BE2C (cell line): ENCODE data around the gene PLVAP.

Experiments
- DNase-seq: peaks from one replicate; pipeline ENCODE4 v3.0.0-alpha.2; 2020
- H3K27me3 ChIP-seq: fragments of 250-450 bp; sonication (Bioruptor Pico); 2 replicates; pipeline ENCODE4 v1.5.1; 2020; ENCODE audit warnings: mild to moderate bottlenecking
- H3K36me3 ChIP-seq: fragments of 250-450 bp; sonication (Bioruptor Pico); 2 replicates; pipeline ENCODE4 v1.5.1; 2020; ENCODE audit warnings: mild to moderate bottlenecking
- H3K4me1 ChIP-seq: fragments of 250-450 bp; sonication (Bioruptor Pico); 2 replicates; pipeline ENCODE4 v1.5.1; 2020
- H3K4me3 ChIP-seq: 2 replicates; pipeline ENCODE4 v1.5.1; 2011; ENCODE audit warnings: low read depth, low read length
- H3K9me3 ChIP-seq: fragments of 250-450 bp; sonication (Bioruptor Pico); 2 replicates; pipeline ENCODE4 v1.5.1; 2020
- TF ChIP-seq, protein P1 (sequence below): IDR thresholded peaks from 2 replicates; pipeline ENCODE4 v1.5.1; 2012; ENCODE audit warnings: mild to moderate bottlenecking, low read depth, low read length

The PLVAP gene

DNA sequence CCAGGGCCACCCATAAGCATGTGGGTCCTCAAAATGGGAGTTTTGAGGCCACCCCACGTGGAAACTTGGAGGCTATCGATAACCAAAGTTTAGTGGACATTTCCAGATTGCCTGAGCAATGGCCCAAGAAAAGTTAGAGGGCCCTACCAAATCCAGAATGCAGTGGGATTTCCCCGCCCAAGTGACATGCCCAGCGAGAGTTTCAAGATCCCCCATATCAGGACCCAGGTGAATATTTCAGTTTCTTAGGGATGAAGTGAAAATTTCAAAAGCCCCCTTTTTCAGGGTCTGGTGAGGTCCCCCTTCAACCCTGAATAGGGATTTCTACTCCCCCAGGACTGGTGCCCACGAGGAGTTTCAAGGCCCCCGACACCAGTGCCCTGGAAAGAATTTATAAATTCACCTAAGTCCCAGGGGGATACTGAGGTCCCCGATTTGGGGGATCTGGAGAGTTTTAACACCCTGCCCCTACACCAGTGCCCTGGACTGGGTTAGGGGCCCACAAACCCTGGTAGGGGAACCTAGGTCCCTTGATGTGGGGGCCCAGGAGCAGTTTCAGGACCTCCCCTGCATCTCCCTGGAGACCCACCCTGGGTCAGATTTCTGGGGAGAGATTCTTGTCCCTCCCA, 27.6 kb upstream of the PLVAP start:
- Histone ChIP-seq H3K4me1 (peaks cover 22% of the 10 kb centered on the region), H3K4me3 (no peak overlapping the region), H3K36me3 (no peaks in the 10 kb centered on the region), H3K27me3 (no peaks in the 10 kb centered on the region), H3K9me3 (no peaks in the 10 kb centered on the region)
- TF ChIP-seq, protein P1, sequence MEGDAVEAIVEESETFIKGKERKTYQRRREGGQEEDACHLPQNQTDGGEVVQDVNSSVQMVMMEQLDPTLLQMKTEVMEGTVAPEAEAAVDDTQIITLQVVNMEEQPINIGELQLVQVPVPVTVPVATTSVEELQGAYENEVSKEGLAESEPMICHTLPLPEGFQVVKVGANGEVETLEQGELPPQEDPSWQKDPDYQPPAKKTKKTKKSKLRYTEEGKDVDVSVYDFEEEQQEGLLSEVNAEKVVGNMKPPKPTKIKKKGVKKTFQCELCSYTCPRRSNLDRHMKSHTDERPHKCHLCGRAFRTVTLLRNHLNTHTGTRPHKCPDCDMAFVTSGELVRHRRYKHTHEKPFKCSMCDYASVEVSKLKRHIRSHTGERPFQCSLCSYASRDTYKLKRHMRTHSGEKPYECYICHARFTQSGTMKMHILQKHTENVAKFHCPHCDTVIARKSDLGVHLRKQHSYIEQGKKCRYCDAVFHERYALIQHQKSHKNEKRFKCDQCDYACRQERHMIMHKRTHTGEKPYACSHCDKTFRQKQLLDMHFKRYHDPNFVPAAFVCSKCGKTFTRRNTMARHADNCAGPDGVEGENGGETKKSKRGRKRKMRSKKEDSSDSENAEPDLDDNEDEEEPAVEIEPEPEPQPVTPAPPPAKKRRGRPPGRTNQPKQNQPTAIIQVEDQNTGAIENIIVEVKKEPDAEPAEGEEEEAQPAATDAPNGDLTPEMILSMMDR = no peak
- no peak for DNase-seq

DNA sequence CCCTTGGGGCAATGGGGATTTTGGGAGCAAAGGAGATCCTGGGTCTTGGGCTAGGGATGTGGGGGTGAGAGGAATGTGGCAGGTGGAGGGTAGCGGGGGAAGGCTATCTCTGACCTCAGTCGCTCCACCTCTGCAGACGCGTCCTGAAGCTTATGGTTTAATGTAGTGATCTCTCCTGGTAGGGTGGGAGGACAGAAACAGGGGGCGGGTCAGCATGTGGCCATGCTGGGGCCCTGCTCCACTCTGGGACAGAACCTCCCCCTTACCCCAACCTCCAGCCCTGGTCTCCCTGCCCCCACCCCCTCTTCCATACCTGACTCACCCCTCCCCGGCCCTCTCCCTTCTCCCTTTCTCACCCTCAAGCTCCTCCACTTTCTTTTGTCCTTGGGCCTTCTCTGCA, 26.9 kb upstream of the PLVAP start:
- no peaks in the 10 kb centered on the region for H3K9me3 ChIP-seq
- TF ChIP-seq, protein P1 = no peak
- no peak for DNase-seq
- H3K27me3 ChIP-seq = no peaks in the 10 kb centered on the region
- H3K4me3 ChIP-seq = no peak overlapping the region
- no peaks in the 10 kb centered on the region for H3K36me3 ChIP-seq
- peaks cover 22% of the 10 kb centered on the region for H3K4me1 ChIP-seq

DNA sequence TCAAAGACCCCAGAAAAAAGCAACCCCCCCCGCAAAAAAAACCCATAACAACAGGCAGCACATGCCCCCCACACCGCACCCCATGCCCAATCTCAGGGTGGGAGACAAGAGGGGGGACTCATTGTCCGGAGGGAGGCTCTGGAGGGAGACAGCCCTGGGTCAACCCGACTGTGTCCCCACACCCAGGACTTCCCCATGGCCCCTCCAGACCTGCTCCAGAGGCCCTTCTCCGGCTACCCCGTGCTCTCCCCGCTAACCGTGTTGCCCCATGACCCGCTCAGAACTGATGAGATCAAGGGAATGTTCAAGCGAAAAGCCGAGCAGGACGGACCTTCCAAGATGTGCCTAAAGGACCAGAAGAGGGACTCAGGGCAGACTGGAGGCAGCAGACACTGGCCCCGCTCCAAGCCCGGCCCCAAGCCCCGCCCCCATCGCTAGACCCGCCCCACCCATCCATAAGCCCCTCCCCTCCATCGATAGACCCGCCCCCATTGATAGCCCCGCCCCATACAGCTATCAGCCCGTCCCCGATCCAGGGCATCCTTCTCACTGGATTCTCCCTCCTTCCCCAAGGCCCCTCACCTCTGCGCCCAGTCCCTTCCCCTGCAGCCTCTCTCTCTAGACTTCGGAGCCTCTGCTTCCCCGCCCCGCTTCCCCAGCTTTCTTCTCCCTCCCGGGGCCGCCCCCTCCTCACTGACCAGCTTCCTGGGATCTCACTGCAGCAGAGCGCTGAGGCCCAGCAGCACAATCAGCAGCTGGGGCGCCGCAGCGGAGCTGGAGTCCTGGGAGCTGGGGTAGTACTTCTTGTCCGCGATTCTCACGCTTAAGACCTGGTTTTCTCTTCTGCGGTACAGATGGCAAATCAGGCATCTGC, 26.1 kb upstream of the PLVAP start:
- no peaks in the 10 kb centered on the region for H3K27me3 ChIP-seq
- H3K36me3 ChIP-seq = no peaks in the 10 kb centered on the region
- peaks cover 22% of the 10 kb centered on the region for H3K4me1 ChIP-seq
- no peaks in the 10 kb centered on the region for H3K9me3 ChIP-seq
- DNase-seq = peak; percentile 80
- TF ChIP-seq, protein P1 = no peak
- H3K4me3 ChIP-seq = peak overlapping the region; percentile 49

DNA sequence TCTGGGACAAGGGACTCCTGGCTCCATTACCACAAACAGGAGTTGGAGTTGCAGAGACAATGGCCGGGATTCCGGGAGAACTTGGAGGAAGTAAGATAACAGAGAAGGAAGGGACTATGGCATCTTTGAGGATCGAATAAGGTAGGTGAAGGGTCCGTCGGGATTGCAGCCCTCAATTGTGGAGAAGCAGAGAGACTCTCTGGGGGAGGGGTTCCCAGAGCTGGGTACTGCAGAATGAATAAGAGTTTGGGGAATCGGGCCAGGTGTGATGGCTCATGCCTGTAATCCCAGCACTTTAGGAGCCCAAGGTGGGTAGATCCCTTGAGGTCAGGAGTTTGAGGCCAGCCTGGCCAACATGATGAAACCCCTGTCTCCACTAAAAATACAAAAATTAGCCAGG, 24.5 kb upstream of the PLVAP start:
- peaks cover 13% of the 10 kb centered on the region for H3K4me1 ChIP-seq
- DNase-seq = no peak
- H3K36me3 ChIP-seq = no peaks in the 10 kb centered on the region

DNA sequence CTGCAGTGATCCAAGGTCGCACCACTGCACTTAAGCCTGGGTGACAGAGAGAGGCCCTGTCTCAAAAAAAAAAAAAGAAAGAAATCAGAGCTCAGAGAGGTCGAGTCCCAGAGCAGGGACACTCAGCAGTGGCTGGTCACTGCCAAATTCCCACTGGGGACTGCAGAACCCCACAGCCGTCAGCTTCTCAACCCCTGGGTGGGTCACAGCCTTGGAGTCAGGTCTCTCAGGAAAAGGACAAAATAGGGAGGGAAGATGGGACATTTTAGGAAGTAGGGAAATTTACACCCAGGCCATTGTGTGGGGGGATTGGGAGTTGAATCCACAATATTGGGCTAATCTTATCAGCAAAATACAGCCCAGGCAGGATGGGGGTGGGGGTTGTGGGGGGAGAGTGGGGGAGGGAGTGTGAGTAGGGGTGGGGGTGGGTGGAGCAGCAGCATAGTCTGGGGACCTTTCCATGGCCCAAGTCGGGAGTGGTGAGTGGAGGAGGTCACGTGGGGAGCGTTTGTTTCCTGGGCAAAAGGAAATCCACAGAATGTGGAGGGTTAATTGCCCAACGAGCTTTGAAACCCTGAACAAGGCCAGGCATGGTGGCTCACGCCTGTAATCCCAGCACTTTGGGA, 21.9 kb upstream of the PLVAP start:
- no peak for DNase-seq
- TF ChIP-seq, protein P1 = no peak
- Histone ChIP-seq H3K36me3 (no peaks in the 10 kb centered on the region), H3K4me1 (no peaks in the 10 kb centered on the region), H3K4me3 (no peak overlapping the region), H3K27me3 (peaks cover 2% of the 10 kb centered on the region), H3K9me3 (no peaks in the 10 kb centered on the region)

More for the DNA sequence above, 24.5 kb upstream of the PLVAP start:
- no peaks in the 10 kb centered on the region for H3K27me3 ChIP-seq
- no peaks in the 10 kb centered on the region for H3K9me3 ChIP-seq
- no peak overlapping the region for H3K4me3 ChIP-seq
- TF ChIP-seq, protein P1 = no peak
